ENCODE measurements around the gene OTOG.
"Not testable (repeated sequence)": the region's sequence is repeated elsewhere in the genome, so short reads cannot be mapped to it uniquely, and the experiment has no call there.

The OTOG gene

GRCh38 chr11:17610085-17610894 is 63.2 kb downstream of the OTOG start:
- DNase-seq (ENCODE audit: low spot score), result peak; percentile 38
- in situ Hi-C loops (cut with MboI; ENCODE audit: low sequenced_read_pairs, unreplicated experiment), result no loop called here
- TF ChIP-seq, protein P1, sequence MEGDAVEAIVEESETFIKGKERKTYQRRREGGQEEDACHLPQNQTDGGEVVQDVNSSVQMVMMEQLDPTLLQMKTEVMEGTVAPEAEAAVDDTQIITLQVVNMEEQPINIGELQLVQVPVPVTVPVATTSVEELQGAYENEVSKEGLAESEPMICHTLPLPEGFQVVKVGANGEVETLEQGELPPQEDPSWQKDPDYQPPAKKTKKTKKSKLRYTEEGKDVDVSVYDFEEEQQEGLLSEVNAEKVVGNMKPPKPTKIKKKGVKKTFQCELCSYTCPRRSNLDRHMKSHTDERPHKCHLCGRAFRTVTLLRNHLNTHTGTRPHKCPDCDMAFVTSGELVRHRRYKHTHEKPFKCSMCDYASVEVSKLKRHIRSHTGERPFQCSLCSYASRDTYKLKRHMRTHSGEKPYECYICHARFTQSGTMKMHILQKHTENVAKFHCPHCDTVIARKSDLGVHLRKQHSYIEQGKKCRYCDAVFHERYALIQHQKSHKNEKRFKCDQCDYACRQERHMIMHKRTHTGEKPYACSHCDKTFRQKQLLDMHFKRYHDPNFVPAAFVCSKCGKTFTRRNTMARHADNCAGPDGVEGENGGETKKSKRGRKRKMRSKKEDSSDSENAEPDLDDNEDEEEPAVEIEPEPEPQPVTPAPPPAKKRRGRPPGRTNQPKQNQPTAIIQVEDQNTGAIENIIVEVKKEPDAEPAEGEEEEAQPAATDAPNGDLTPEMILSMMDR (IDR thresholded peaks at IDR 0.05; ENCODE audit: borderline replicate concordance, control extremely low read depth, extremely low read depth, insufficient read depth, missing control alignments), result no peak

- TF ChIP-seq, protein P1 (IDR thresholded peaks at IDR 0.05; ENCODE audit: borderline replicate concordance, control extremely low read depth, extremely low read depth, insufficient read depth, missing control alignments), result no peak
- in situ Hi-C loops (cut with MboI; ENCODE audit: low sequenced_read_pairs, unreplicated experiment), result no loop called here
- DNase-seq (ENCODE audit: low spot score), result peak; percentile 28
These were observed 64.0 kb downstream of the OTOG start for GRCh38 chr11:17611049-17611448.

GRCh38 chr11:17611503-17612220 is 64.6 kb downstream of the OTOG start:
- no peak for DNase-seq (ENCODE audit: low spot score)

DNA sequence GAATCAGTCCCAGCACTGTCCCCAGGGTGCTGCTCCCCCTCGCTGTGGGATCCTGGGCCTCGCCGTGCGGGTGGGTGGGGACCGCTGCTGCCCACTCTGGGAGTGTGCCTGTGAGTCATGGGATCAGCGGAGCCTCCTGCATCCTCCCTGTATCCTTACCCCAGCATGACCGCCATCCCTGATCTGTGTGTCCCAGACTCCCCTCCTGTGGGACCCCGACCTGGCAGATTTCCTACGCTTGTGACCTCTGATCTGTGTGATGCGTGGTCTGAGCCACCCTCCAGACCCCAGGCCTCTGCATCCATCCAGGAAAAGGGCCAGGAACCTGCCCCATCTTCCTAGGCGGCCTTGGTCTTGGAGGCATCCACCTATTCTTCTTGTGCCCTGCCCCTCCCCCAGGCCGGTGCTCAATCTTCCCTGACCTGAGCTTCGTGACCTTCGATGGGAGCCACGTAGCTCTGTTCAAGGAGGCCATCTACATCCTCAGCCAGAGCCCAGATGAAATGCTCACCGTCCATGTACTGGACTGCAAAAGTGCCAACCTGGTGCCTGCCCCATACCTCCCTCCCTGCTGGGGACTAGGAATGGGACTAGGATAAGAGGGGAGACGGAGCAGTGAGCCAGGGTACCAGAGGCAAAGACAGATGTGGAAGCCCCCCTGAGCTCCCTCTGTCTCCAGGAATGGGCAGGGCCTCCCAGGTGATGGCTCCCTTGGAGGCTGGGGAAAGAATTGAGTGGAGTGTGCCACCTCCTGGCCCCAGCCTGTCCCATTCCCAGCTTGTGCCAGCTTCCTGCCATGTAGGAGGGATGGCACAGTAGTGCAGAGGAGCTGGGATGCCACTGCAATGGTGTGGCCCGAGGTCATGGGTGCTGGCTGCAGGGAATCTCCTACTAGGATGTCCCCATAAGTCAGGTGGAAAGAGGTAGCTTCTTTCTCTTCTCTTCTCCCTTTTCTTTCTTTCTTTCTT is 65.4 kb downstream of the OTOG start:
- TF ChIP-seq, protein P1 (IDR thresholded peaks at IDR 0.05; ENCODE audit: borderline replicate concordance, control extremely low read depth, extremely low read depth, insufficient read depth, missing control alignments), result no peak
- in situ Hi-C loops (cut with MboI; ENCODE audit: low sequenced_read_pairs, unreplicated experiment), result no loop called here
- no peak for DNase-seq (ENCODE audit: low spot score)

More at GRCh38 chr11:17611503-17612220, 64.6 kb downstream of the OTOG start:
- TF ChIP-seq, protein P1 (IDR thresholded peaks at IDR 0.05; ENCODE audit: borderline replicate concordance, control extremely low read depth, extremely low read depth, insufficient read depth, missing control alignments), result no peak
- in situ Hi-C loops (cut with MboI; ENCODE audit: low sequenced_read_pairs, unreplicated experiment), result no loop called here

DNA sequence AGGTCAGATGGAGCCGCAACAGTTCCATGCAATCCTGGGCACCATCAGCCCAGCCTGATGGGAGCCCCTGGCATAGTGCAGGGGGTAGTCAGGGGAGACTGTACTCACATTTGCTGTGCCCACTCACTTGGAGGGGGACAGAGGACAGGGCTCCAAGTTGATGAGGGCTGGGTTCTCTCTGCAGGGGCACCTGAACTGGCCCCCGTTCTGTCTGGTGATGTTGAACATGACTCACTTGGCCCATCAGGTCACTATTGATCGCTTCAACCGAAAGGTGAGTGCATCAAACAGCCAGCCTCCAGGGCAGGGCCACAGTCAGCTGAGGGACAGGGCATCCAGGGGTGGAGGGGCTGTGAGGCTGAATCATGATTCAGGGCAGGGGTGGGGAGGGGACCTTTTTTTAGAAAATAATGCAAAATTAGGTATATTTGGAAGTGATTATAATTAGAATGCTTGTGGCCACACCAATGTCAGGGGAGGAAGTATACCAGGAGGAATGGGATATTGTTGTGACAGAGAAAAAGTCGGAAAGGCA is 66.4 kb downstream of the OTOG start:
- TF ChIP-seq, protein P1 (IDR thresholded peaks at IDR 0.05; ENCODE audit: borderline replicate concordance, control extremely low read depth, extremely low read depth, insufficient read depth, missing control alignments), result no peak
- no peak for DNase-seq (ENCODE audit: low spot score)
- in situ Hi-C loops (cut with MboI; ENCODE audit: low sequenced_read_pairs, unreplicated experiment), result no loop called here

DNA sequence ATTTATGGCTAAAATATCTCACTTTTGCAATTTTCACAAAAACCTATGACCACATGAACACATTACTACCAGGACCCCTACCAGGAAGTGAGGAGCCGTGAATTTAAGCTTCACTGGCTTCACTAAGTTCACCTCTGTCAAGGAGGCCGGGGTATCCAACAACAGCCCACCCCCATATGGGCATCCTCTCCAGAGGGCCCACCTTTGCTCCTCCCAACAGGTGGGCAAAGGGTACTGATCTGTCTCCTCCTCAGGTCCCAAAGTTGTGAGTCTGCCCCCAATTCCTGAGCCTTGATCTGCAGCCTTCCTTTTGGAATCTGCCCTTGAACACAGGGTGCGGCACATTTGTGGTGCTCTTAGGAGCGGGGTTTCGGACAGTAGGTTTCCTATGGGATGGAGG is 66.9 kb downstream of the OTOG start:
- TF ChIP-seq, protein P1 (IDR thresholded peaks at IDR 0.05; ENCODE audit: borderline replicate concordance, control extremely low read depth, extremely low read depth, insufficient read depth, missing control alignments), result no peak
- no peak for DNase-seq (ENCODE audit: low spot score)
- in situ Hi-C loops (cut with MboI; ENCODE audit: low sequenced_read_pairs, unreplicated experiment), result no loop called here

GRCh38 chr11:17622711-17623110 is 75.7 kb downstream of the OTOG start:
- DNase-seq (ENCODE audit: low spot score); in situ Hi-C loops (cut with MboI; ENCODE audit: low sequenced_read_pairs, unreplicated experiment): not testable (repeated sequence)
